Subcutaneous abdominal adipose tissue (tissue), 5 donors: ENCODE measurements around the gene NUDT8.
"Not testable (repeated sequence)": the region's sequence is repeated elsewhere in the genome, so short reads cannot be mapped to it uniquely, and the experiment has no call there.

Experiments
- H3K27ac ChIP-seq: one replicate; pipeline ENCODE4 v1.7.0; 2013; ENCODE audit warnings: low read depth, mild to moderate bottlenecking, inconsistent platforms, low read length, moderate library complexity
- H3K27me3 ChIP-seq, 5 donors: one replicate each; pipeline ENCODE4 v1.7.0; 2013; ENCODE audit warnings: low read length in 5 of 5, inconsistent platforms in 1 of 5; ENCODE audit not compliant: control insufficient read depth in 5 of 5, insufficient read depth in 4 of 5
- H3K36me3 ChIP-seq, 5 donors: one replicate each; pipeline ENCODE4 v1.7.0; 2013; ENCODE audit warnings: low read length in 5 of 5; ENCODE audit not compliant: control insufficient read depth in 5 of 5, insufficient read depth in 5 of 5
- H3K4me1 ChIP-seq, 5 donors: one replicate each; pipeline ENCODE4 v1.7.0; 2013; ENCODE audit warnings: low read length in 5 of 5, mild to moderate bottlenecking in 3 of 5, moderate library complexity in 1 of 5; ENCODE audit not compliant: control insufficient read depth in 5 of 5, insufficient read depth in 5 of 5
- H3K4me3 ChIP-seq, 5 donors: one replicate each; pipeline ENCODE4 v1.7.0; 2013; ENCODE audit warnings: low read length in 5 of 5, low read depth in 1 of 5
- H3K9ac ChIP-seq, 5 donors: one replicate each; pipeline ENCODE4 v1.7.0; 2013; ENCODE audit warnings: low read length in 5 of 5, mild to moderate bottlenecking in 4 of 5, moderate library complexity in 3 of 5
- H3K9me3 ChIP-seq, 5 donors: one replicate each; pipeline ENCODE4 v1.7.0; 2013; ENCODE audit warnings: low read length in 5 of 5; ENCODE audit not compliant: control insufficient read depth in 5 of 5
- donor health status: healthy.
- donor health status: healthy.
- donor health status: healthy.
- donor health status: healthy.
- donor health status: healthy.

Gene NUDT8

DNA sequence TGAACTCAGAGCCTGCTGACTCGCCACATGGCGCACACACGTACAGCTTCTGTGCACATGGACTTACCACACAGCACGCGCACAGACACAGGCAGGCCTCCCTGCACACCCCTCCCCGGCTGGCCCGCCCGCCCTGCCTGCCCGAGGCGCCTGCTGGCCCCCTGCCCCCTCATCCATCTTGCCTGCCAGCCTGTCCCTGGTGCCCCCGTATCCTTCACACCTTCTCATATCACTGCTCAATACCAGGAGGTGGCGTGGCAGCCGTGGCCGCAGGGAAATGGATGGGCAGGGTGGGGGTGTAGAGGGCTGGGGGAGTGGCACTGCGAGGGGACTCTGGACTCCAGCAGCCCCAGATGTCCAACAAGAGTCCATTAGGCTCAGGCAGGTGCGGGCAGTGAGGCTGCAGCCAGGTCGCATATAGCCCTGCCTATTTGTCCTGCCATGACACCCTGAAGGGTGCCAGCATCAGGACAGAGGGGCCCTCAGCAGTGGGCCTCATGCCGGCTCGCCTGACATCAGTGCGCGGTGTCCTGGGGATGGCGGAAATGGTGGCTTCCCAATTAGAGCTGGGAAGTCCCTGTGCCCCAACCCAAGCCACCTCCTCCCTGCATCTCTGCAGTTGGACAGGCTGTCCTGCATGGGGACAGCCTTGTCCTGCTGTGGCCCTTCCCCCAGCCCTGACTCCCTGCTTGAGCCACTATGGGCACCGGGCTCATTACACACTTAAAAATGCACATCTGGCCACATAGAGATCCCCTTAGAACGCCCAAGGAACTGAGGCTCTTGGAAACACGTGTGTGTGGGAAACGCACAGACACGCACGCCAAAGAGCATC, 11.8 kb upstream of the NUDT8 start:
- H3K4me1 ChIP-seq = peaks cover 0 to 3% (median 2%) of the 10 kb centered on the region in 5 donors
- peaks cover 20 to 29% (median 23%) of the 10 kb centered on the region in 5 donors for H3K27me3 ChIP-seq
- H3K27ac ChIP-seq = no peak overlapping the region
- H3K9ac ChIP-seq = no peak overlapping the region
- peaks cover 0 to 5% (median 4%) of the 10 kb centered on the region in 5 donors for H3K9me3 ChIP-seq
- H3K36me3 ChIP-seq = no peaks in the 10 kb centered on the region
- H3K4me3 ChIP-seq = no peak overlapping the region

DNA sequence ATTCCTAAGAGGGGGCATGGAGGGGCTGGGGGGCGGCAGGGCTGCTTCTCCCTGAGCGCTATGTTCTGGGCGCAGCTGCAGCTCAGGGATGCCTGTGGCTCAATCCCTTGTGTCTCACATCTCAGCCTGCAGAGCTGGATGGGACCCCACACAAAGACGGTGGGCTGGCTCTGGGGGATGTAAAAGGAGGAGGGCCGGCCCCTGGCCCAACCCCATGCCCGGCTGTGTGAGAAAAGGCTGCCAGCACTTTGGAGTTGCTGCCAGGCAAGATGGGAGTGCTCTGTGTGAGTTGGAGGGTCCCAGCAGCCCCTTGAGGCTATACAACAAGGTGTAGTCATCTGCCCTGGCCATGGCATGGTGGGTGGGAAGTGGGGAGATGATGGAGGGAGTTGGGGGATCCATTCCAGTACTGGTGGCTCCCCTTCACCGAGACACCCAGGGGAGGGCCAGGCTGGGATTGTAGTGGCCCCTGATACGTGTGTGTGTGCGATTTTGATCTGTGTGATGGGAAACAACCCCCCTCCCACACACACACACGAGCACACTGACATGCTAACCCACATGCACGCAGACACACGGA, 11.1 kb upstream of the NUDT8 start:
- Histone ChIP-seq H3K4me1 (peaks cover 0 to 3% (median 2%) of the 10 kb centered on the region in 5 donors), H3K27me3 (peaks cover 15 to 27% (median 18%) of the 10 kb centered on the region in 5 donors), H3K27ac (no peak overlapping the region)

DNA sequence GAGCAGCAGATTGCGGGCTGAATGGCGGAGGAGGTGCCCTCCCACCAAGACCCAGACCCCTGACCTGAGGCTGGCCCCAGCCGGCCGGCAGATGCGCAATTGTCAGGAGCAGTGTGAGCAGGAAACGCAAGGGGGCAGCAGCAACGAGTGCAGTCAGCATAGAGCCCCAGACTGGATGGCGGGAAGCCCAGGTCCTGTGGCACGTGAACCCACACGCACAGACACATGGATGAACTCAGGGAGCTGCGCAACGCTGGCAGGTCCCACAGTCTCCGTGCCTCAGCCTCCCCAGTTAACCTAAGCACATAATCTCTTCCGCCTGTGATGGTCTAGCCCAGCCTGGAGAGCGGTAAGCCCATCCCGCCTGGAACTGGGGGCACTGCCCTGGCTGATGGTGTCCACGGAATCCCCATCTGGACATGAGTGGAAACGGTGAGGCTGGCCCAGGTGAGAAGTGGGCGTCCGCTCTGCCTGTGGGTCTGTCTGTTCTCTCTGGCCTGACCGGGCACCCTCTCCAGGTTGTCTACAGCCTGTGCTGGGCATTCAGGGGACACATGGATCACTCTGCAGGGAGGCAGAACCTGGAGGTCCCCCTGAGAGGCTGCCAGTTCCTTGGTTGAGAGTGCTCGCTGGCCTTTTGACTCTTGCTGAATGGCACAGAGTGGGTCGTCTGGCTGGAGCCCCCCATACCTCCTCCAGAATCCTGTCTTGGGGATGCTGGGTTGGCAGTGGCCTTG, 10.5 kb upstream of the NUDT8 start:
- H3K36me3 ChIP-seq = no peaks in the 10 kb centered on the region
- peaks cover 15 to 27% (median 18%) of the 10 kb centered on the region in 5 donors for H3K27me3 ChIP-seq

More for the DNA sequence above, 11.1 kb upstream of the NUDT8 start:
- peaks cover 0 to 5% (median 4%) of the 10 kb centered on the region in 5 donors for H3K9me3 ChIP-seq
- no peak overlapping the region for H3K9ac ChIP-seq
- H3K36me3 ChIP-seq = no peaks in the 10 kb centered on the region
- no peak overlapping the region for H3K4me3 ChIP-seq

DNA sequence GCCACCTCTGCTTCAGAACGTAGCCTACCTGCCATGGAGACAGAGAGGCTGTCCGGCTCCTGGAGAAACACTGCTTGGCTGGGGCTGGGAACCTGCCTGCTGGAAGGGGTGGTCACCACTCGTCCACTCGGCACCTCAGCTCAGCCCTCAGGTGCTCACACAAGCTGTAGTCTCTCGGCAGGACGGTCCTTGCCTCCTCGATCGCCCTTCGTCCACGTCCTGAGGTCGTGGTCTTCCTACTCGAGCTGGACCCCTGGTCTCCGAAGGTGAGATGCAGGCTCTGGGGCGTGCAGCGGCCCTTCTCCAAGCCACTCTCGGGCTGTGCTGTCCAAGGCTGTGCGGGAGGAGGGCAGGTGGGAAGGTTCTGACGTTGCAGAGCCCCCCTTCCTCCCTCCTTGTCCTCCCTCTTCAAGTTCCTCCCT, 9.7 kb upstream of the NUDT8 start, which contains the start of gene TBX10:
TSS of gene TBX10 (minus strand) at position 326 of the 422 bp plus-strand sequence. CDS start at position 35, 291 bp downstream.
- H3K9ac ChIP-seq = no peak within 1 kb of the TSS
- no peaks in the 10 kb centered on the region for H3K36me3 ChIP-seq
- no peak within 1 kb of the TSS for H3K27ac ChIP-seq
- H3K4me1 ChIP-seq = peaks cover 0 to 3% (median 2%) of the 10 kb centered on the region in 5 donors
- H3K9me3 ChIP-seq = peaks cover 0 to 5% (median 4%) of the 10 kb centered on the region in 5 donors
- H3K27me3 ChIP-seq = peaks cover 15 to 27% (median 18%) of the 10 kb centered on the region in 5 donors
- H3K4me3 ChIP-seq = no peak within 1 kb of the TSS

More for the DNA sequence above, 10.5 kb upstream of the NUDT8 start:
- Histone ChIP-seq H3K9me3 (peaks cover 0 to 5% (median 4%) of the 10 kb centered on the region in 5 donors), H3K9ac (no peak overlapping the region), H3K27ac (no peak overlapping the region), H3K4me1 (peaks cover 0 to 3% (median 2%) of the 10 kb centered on the region in 5 donors), H3K4me3 (no peak overlapping the region)

DNA sequence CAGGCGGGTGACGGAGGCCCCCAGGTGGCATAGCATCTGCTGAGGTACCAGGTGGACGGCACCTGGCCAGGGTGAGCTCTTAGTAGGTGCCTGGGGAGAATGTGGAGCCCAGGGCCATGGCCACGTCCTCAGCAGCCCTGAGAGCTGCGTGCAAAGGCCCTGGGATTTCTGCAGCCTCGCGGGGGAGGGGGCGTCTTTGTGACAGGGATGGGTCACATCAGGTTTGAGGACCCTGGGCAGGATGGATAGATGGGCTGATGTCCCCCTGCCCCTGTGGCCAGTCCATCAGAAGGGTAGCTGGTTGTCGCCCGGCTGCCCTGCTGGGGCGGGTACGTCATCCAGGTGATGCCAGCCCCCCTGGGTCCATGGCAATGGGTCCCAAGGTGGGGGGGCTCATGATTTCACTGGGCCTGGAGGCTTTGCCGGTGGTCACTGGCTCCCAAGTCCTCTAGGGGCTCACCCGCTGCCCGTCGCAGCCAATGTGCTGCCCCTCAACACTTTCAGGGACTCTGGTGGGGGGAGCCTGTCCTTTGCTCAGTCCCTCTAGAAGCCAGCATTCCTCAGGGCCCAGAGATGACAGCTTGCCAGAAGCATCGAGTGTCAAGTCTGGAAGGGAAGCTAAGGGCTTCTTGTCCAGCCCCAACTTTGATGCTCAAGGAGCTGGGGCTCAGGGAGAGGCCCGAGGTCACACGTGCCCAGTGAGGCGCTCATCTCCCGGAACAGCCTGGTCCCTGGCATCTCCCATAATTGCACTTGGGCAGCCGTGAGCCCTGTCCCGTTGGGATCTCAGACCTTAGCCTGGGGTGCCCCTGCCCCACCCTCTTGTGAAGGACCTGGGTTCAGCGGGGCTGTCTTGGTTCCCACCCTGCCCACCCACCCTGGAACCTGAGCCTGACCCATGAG, 9.0 kb upstream of the NUDT8 start:
- H3K4me1 ChIP-seq = peaks cover 0 to 3% (median 2%) of the 10 kb centered on the region in 5 donors
- peaks cover 15 to 32% (median 18%) of the 10 kb centered on the region in 5 donors for H3K27me3 ChIP-seq
- H3K36me3 ChIP-seq = no peaks in the 10 kb centered on the region
- H3K9ac ChIP-seq = no peak overlapping the region
- H3K27ac ChIP-seq = no peak overlapping the region
- H3K9me3 ChIP-seq = no peaks in the 10 kb centered on the region
- no peak overlapping the region for H3K4me3 ChIP-seq

DNA sequence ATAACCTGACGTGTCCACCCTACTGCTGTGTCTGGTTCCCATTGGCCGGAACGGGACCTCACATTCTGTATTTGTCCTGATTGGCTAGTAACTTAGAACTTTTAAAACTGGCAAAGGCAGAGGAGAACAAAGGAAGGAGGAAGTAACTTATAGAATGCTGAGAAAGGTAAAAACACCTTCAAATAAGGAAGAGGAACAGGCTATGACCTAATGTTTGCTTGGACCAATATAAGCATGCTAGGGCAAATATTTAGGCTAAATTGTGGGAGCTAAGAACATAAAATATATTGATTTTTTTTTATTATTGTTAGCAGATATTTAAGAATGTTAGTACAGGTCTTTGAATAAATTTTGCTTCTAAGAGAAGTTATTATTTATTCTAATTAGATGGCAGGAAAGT, 7.7 kb upstream of the NUDT8 start:
- not testable (repeated sequence) for H3K36me3 ChIP-seq
- peaks cover 15 to 32% (median 18%) of the 10 kb centered on the region in 5 donors for H3K27me3 ChIP-seq

DNA sequence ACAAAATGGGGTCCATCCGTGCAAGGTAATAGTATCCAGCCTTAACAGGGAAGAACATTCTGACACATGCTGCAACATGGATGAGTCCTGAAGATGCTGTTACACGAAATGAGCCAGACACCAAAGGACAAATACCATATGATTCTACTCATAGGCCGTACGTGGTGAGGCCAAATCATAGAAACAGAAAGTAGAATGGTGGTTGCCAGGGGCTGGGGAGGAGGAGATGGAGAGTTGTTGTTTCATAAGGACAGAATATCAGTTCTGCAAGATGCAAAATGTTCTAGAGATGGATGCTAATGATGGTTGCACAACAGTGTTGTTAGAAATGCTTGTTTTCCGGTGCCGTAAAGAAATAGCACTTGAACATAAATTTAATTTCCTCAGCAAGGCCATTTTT, 7.2 kb upstream of the NUDT8 start:
- H3K27ac ChIP-seq = no peak overlapping the region

More for the DNA sequence above, 7.7 kb upstream of the NUDT8 start:
- H3K27ac ChIP-seq, H3K9ac ChIP-seq, H3K4me1 ChIP-seq, H3K9me3 ChIP-seq, H3K4me3 ChIP-seq: not testable (repeated sequence)

DNA sequence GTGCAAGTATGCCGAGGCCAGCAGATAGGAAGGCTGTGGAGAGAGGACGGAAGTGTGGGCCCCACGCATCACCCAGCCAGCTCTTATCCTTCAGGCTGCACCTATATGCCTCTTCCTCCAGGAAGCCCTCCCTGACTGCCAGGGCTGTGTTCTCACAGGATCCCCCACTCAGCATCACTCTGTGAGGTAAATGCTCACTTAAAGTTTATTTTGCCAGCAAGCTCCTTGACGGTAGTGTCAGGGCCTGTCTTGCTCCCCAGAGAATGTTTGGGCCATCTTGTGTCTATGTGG, 5.4 kb upstream of the NUDT8 start:
- H3K4me3 ChIP-seq = no peak overlapping the region

More for the DNA sequence above, 7.2 kb upstream of the NUDT8 start:
- Histone ChIP-seq H3K9me3 (no peaks in the 10 kb centered on the region), H3K4me1 (peaks cover 0 to 3% (median 2%) of the 10 kb centered on the region in 5 donors), H3K36me3 (no peaks in the 10 kb centered on the region), H3K27me3 (peaks cover 15 to 32% (median 18%) of the 10 kb centered on the region in 5 donors), H3K4me3 (no peak overlapping the region), H3K9ac (no peak overlapping the region)

More for the DNA sequence above, 5.4 kb upstream of the NUDT8 start:
- H3K36me3 ChIP-seq = no peaks in the 10 kb centered on the region
- H3K9me3 ChIP-seq = no peaks in the 10 kb centered on the region
- peak overlapping the region in 1 of 5 donors; percentile 20 for H3K9ac ChIP-seq
- peaks cover 0 to 13% (median 11%) of the 10 kb centered on the region in 5 donors for H3K4me1 ChIP-seq
- H3K27ac ChIP-seq = no peak overlapping the region
- peaks cover 7 to 18% (median 8%) of the 10 kb centered on the region in 5 donors for H3K27me3 ChIP-seq
